ENCODE results near the gene MGRN1.
A peak's percentile ranks its signal among the peaks of the same experiment; 100 is the strongest.

DNA sequence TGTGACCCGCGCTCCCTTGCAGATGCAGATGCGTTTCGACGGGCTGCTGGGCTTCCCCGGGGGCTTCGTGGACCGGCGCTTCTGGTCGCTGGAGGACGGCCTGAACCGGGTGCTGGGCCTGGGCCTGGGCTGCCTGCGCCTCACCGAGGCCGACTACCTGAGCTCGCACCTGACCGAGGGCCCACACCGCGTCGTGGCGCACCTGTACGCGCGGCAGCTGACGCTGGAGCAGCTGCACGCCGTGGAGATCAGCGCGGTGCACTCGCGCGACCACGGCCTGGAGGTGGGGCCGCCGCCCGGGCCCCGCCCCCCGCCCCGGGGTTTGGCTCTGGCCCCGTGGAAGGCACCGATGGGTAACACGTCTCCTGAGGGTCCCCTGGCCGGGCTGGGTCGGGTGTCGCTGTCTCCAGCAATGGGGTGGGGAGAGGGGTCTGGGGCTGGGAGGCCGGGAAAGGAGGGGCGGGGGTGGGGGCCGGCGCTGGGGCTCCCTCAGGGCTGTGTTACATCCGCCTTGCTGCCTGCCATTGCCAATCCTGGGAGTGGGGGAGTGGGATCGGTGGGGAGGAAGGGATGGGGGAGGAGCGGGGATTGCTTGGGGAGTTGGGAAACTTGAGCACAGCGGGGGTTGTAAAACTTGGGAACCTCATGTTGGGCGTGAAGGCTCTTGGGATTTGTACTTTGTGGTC, 69.5 kb downstream of the MGRN1 start:
- peak; percentile 37; the same call in 1 of the 2 replicates for TF ChIP-seq ESRRG (CRISPR knock-in tag; IDR thresholded peaks at IDR 0.05)
- TF ChIP-seq, protein P1, sequence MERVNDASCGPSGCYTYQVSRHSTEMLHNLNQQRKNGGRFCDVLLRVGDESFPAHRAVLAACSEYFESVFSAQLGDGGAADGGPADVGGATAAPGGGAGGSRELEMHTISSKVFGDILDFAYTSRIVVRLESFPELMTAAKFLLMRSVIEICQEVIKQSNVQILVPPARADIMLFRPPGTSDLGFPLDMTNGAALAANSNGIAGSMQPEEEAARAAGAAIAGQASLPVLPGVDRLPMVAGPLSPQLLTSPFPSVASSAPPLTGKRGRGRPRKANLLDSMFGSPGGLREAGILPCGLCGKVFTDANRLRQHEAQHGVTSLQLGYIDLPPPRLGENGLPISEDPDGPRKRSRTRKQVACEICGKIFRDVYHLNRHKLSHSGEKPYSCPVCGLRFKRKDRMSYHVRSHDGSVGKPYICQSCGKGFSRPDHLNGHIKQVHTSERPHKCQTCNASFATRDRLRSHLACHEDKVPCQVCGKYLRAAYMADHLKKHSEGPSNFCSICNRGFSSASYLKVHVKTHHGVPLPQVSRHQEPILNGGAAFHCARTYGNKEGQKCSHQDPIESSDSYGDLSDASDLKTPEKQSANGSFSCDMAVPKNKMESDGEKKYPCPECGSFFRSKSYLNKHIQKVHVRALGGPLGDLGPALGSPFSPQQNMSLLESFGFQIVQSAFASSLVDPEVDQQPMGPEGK (CRISPR knock-in tag; IDR thresholded peaks at IDR 0.05; ENCODE audit: borderline replicate concordance), result no peak
- TF ChIP-seq PPARA (CRISPR knock-in tag; IDR thresholded peaks at IDR 0.05; ENCODE audit: borderline replicate concordance), result no peak
- TF ChIP-seq SNAI2 (CRISPR knock-in tag; IDR thresholded peaks at IDR 0.05), result no peak
- no peak for TF ChIP-seq ZFP30 (CRISPR knock-in tag; IDR thresholded peaks at IDR 0.05)
- TF ChIP-seq CSDC2 (CRISPR knock-in tag; IDR thresholded peaks at IDR 0.05), result no peak
- TF ChIP-seq BACH2 (CRISPR knock-in tag; IDR thresholded peaks at IDR 0.05; ENCODE audit: borderline replicate concordance), result no peak
- no peak for TF ChIP-seq ZNF70 (CRISPR knock-in tag; IDR thresholded peaks at IDR 0.05)
- TF ChIP-seq TOX (CRISPR knock-in tag; IDR thresholded peaks at IDR 0.05; ENCODE audit: borderline replicate concordance), result no peak
- no peak for TF ChIP-seq TCF4 (CRISPR knock-in tag; IDR thresholded peaks at IDR 0.05; ENCODE audit: borderline replicate concordance)
- TF ChIP-seq RARB (CRISPR knock-in tag; IDR thresholded peaks at IDR 0.05), result no peak
- TF ChIP-seq ARNTL (CRISPR knock-in tag; IDR thresholded peaks at IDR 0.05; ENCODE audit: borderline replicate concordance, low read depth), result no peak

All from SK-N-SH treated with all-trans-retinoic acid at 6 μM for 48 hours (cell line).